ENCODE data around the gene HECTD4. TPM values are rescaled to one million over a fixed set of nuclear protein-coding genes. Genes with fewer than 3 reads are reported as not detected.

The HECTD4 gene
- total RNA-seq, 1 donor from 2014 or later, result 34.7 TPM

DNA sequence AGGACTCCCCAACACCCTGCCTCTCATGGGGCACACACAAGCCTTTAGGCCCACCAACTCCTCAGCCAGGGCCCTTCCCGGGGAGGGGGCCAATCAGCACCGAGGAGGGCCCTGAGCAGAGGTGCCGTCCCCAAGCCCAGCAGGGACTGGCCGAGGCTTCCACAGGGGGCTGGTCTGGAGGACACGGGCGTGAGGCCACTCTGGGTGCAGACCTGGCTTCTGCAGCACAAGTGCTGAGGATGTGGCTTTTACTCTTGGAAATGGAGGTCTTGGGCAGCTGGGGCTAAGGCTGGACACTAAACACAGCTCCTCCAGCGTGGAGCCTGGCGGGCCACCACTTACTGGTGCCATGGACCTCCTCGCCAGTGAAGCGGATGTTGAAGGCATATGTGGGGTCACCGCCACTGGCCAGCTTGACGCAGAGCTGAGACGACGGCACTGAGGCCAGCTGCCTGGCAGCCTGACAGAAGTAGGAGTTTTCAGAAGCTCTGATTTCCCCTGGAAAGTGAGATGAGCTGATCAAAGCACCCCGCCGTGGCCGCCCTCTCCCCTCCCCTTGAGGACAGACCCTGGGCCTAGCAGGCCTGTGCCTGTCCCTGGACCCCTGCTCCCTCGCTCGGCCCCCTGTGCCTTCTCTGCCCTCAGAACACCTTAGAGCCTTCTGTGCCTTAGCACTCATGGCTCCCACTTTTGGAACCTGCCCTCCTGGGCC lies 212.9 kb downstream of the HECTD4 start:
- no peak overlapping the region for H3K27ac Mint-ChIP-seq
- intact Hi-C loops (cut with micrococcal nuclease), result no loop called here
- H3K4me3 Mint-ChIP-seq (ENCODE audit: low read depth), result no peak overlapping the region
- no peak for DNase-seq (ENCODE audit: low spot score)
- H3K4me1 Mint-ChIP-seq (ENCODE audit: low read depth), result no peaks in the 10 kb centered on the region
- H3K9me3 Mint-ChIP-seq, result no peaks in the 10 kb centered on the region
- peaks cover 14% of the 10 kb centered on the region for H3K36me3 Mint-ChIP-seq (ENCODE audit: low read depth)
- H3K27me3 Mint-ChIP-seq (ENCODE audit: low read depth), result no peaks in the 10 kb centered on the region

DNA sequence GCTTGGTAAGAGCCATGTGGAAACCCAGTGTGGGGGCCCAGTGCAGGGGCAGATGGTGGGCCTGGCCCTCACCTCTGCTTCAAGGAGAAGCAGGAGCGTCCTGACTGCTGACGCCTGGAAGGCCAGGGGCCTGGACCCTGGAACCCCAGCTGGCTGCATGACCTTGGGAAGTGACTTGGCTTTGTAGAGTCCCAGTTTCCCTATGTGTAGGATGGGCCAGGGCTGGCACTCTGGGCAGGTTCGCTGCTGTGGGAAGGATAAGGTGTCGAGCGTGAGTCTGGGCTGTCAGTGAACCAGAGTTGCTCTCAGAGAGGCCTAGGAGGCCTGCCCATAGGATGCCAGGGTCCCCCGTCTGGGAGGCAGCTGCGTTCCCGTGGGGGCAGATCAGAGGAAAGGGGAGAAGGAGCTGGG lies 213.7 kb downstream of the HECTD4 start:
- H3K27ac Mint-ChIP-seq, result no peak overlapping the region
- no peak for DNase-seq (ENCODE audit: low spot score)
- H3K36me3 Mint-ChIP-seq (ENCODE audit: low read depth), result peaks cover 14% of the 10 kb centered on the region
- no peaks in the 10 kb centered on the region for H3K4me1 Mint-ChIP-seq (ENCODE audit: low read depth)
- H3K4me3 Mint-ChIP-seq (ENCODE audit: low read depth), result no peak overlapping the region
- H3K9me3 Mint-ChIP-seq, result no peaks in the 10 kb centered on the region
- intact Hi-C loops (cut with micrococcal nuclease), result no loop called here
- H3K27me3 Mint-ChIP-seq (ENCODE audit: low read depth), result no peaks in the 10 kb centered on the region

DNA sequence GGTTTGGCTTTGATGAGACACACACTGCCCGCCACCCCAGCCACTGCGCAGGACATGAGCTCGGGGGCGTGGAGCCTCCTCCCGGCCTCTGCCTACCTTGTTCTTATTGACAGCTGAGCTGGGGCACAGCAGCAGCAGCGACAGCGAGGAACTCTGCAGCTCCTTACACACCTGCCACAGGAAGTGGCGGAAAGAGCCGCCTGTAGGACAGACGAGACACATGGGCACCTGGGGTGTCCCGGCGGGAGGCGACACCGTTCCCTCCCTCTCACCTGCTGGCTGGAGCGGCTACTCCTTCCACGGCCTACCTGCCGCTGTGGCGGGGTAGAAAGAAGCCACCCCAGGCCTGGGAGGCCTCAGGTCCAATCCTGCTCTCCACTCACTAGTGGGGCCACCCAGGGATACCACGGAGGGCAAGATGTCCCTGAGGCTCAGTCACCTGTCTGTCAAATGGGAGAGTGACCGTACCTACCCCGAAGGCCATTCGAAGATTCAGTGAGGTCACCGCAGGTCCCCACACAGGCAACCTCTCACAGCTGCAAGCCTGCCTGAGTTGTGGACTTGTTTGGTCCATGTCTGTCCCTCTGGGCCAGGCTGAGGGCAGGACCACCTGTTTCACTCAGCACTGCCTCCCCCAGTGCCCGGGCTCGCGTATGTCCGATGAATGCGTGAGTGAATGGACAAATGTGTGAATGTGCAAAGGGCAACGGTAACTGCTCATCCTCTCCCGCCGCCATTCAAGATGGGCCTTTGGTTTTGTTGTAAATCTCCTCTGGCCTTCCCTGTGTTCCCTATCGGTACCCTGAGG lies 214.3 kb downstream of the HECTD4 start:
- H3K27me3 Mint-ChIP-seq (ENCODE audit: low read depth), result no peaks in the 10 kb centered on the region
- no peak overlapping the region for H3K27ac Mint-ChIP-seq
- DNase-seq (ENCODE audit: low spot score), result no peak
- peaks cover 17% of the 10 kb centered on the region for H3K36me3 Mint-ChIP-seq (ENCODE audit: low read depth)
- no peak overlapping the region for H3K4me3 Mint-ChIP-seq (ENCODE audit: low read depth)
- H3K4me1 Mint-ChIP-seq (ENCODE audit: low read depth), result no peaks in the 10 kb centered on the region
- H3K9me3 Mint-ChIP-seq, result no peaks in the 10 kb centered on the region
- intact Hi-C loops (cut with micrococcal nuclease), result no loop called here

DNA sequence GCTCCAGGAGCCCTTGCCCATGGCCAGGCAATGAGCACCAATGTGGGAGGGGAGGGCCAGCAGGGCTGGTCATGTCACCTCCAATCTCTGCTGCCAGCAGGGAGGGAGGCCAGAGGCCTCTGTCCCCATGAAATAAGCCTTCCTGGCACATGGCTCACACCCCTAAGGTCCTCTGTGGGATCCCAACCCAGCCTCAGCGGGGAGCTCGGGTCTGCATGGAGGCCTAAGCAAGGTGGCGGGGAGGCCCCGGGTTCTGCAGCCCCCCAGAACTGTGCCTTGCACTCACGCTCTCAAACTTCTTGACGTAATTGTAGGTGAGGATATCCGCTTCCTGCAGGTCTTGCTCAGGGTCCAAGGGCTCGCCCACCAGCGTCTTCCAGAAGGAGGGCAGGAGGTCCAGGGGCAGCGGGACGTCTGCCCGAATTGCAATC lies 215.2 kb downstream of the HECTD4 start:
- intact Hi-C loops (cut with micrococcal nuclease), result no loop called here
- no peak overlapping the region for H3K27ac Mint-ChIP-seq
- no peaks in the 10 kb centered on the region for H3K9me3 Mint-ChIP-seq
- no peaks in the 10 kb centered on the region for H3K4me1 Mint-ChIP-seq (ENCODE audit: low read depth)
- H3K36me3 Mint-ChIP-seq (ENCODE audit: low read depth), result peaks cover 11% of the 10 kb centered on the region
- H3K4me3 Mint-ChIP-seq (ENCODE audit: low read depth), result no peak overlapping the region
- no peak for DNase-seq (ENCODE audit: low spot score)
- H3K27me3 Mint-ChIP-seq (ENCODE audit: low read depth), result no peaks in the 10 kb centered on the region

DNA sequence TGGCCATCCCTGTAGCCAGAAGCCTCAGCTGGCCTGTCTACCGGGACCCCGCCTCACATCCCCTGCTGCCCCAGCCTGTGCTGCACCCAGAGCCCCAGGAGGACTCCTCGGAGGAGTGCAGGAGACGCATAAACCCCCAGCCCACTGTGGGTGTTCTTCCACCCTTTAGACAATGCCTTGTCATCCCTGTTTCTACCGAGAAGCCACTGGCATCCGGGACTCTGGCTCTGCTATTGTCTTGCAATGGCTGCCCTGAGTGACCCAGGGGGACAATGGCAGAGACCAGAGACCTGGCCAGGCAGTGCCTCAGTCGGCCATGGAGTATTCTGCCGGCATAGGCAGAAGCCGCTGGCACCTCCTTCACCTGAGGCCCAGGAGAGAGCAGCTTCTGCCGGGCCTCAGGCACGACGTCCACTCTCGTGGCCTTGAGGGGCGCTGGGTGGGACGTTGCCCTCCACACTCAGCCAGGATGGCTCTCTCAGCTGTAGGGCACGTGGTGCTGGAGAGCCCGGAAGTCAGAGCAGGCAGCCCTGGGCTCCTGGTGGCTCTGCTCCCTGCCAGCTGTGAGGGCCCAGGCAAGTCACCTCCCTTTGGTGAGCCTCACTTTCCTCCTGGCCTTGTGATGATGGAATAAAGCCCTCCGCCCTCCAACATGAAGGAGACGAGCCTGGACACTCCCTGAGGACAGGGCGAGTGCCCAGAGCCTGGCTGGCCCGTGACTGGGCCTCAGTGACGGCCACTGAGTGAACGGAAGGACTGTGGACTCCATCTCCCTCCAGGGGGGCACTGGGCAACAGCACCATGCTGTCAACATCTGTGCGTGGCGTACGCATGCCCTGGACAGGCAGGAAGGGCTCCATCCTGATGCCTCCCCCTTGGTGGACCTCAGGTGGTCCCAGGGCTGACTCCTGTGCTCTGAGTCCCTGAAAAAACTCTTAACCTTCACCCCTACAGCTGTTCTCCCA lies 215.9 kb downstream of the HECTD4 start:
- H3K4me1 Mint-ChIP-seq (ENCODE audit: low read depth), result no peaks in the 10 kb centered on the region
- no peaks in the 10 kb centered on the region for H3K27me3 Mint-ChIP-seq (ENCODE audit: low read depth)
- H3K9me3 Mint-ChIP-seq, result no peaks in the 10 kb centered on the region
- DNase-seq (ENCODE audit: low spot score), result no peak
- peaks cover 11% of the 10 kb centered on the region for H3K36me3 Mint-ChIP-seq (ENCODE audit: low read depth)
- intact Hi-C loops (cut with micrococcal nuclease), result no loop called here
- no peak overlapping the region for H3K4me3 Mint-ChIP-seq (ENCODE audit: low read depth)
- H3K27ac Mint-ChIP-seq, result no peak overlapping the region

DNA sequence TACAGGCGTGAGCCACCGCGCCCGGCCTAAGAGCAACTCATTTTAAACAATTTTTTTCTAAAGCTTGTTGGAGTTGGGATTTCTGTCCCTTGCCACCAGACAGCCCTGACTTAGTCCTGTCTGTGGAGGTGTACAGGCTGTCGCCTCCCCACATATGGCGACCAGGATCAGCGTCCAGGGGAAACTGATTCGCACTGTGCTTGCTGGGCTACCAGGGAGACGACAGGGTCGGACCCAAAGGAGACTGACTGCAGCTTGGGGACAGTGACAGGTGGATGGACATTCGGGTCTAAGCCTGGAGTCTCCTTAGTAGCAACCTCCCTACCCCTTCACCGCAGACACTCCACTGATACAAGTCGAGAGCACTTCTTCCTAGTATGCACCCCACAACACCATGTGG lies 216.6 kb downstream of the HECTD4 start:
- DNase-seq (ENCODE audit: low spot score), result no peak
- Mint-ChIP-seq H3K27me3 (ENCODE audit: low read depth) (no peaks in the 10 kb centered on the region), H3K9me3 (no peaks in the 10 kb centered on the region), H3K4me3 (ENCODE audit: low read depth) (no peak overlapping the region), H3K36me3 (ENCODE audit: low read depth) (peaks cover 15% of the 10 kb centered on the region), H3K4me1 (ENCODE audit: low read depth) (no peaks in the 10 kb centered on the region), H3K27ac (no peak overlapping the region)
- intact Hi-C loops (cut with micrococcal nuclease), result no loop called here

DNA sequence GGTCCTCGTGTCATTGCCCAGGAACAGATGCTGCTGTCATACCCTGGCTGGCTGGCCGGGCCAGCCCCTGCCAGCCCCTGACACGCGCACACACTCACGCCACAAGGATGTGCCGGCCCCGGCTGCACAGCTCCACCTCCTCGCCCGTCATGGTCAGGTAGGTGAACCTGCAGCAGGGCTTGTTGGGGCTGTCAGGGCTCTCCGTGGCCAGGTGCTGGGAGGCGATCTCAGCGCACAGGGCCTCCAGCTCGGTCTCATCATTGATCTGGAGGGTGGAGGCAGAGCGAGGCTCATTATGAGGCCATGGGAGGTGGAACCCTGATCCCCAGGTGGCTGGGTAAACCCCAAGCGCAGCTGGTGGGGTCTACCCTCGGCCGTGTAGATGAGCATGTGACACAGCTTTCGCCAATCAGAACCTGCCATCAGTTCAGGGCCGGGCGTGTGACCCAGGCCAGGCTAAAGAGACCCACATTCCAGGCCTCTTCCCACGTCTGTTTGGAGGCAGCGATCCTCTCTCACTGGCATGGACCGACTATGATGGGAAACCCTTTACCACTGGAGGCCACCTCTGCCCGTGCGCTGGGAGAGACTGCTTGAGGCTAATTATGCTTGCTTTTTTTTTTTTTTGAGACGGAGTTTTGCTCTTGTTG lies 218.1 kb downstream of the HECTD4 start:
- H3K36me3 Mint-ChIP-seq (ENCODE audit: low read depth), result peaks cover 20% of the 10 kb centered on the region
- DNase-seq (ENCODE audit: low spot score), result no peak
- intact Hi-C loops (cut with micrococcal nuclease), result no loop called here
- H3K4me3 Mint-ChIP-seq (ENCODE audit: low read depth), result no peak overlapping the region
- H3K27me3 Mint-ChIP-seq (ENCODE audit: low read depth), result no peaks in the 10 kb centered on the region
- H3K27ac Mint-ChIP-seq, result no peak overlapping the region
- no peaks in the 10 kb centered on the region for H3K9me3 Mint-ChIP-seq
- no peaks in the 10 kb centered on the region for H3K4me1 Mint-ChIP-seq (ENCODE audit: low read depth)

DNA sequence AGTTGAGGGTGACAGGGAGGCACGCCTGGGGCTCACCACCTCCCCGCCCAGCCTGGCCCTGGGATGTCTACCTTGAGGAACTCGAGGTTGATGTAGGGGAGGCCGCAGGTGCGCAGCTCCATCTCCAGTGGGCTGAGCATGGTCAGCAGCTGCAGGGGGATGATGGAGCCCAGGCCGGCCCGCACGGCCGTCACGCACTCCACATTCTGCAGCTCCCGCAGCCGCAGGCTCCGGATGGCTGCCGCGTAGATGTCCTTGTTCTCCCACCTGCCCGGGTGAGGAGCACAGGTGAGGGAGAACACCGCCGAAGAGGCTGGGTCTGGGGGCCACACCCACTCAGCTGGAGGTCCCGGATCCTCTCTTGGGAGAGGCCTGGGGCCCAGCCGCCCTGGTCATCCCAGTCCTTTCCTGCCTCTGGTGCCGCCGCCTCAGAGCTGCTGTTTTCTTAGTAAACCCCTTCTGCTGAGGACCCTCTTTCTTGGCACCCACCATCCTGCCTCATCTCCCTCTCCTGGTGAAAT lies 218.7 kb downstream of the HECTD4 start:
- peaks cover 26% of the 10 kb centered on the region for H3K36me3 Mint-ChIP-seq (ENCODE audit: low read depth)
- DNase-seq (ENCODE audit: low spot score), result no peak
- no peaks in the 10 kb centered on the region for H3K27me3 Mint-ChIP-seq (ENCODE audit: low read depth)

DNA sequence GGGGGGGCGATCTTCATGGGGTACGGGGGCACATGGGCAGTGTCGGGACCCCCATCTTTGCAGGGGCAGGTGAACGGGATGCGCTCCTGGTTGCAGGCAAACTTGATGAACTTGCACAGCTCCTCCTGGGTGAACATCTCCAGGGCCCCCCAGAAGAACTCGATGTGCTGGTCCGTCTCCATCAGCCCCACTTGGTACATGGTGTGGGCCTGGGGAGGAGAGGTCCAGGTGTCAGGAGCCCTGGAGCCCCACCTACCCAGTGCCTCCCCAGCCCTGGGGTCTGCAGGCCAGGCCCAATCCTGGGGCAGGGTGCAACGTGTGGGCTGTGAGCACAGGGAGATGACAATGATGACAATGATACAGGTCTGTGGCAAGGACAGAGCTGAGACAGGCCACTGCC lies 219.2 kb downstream of the HECTD4 start:
- H3K9me3 Mint-ChIP-seq, result peaks cover 4% of the 10 kb centered on the region
- H3K4me1 Mint-ChIP-seq (ENCODE audit: low read depth), result no peaks in the 10 kb centered on the region
- H3K27ac Mint-ChIP-seq, result no peak overlapping the region

More for the DNA sequence above, 218.7 kb downstream of the HECTD4 start:
- no peaks in the 10 kb centered on the region for H3K9me3 Mint-ChIP-seq
- H3K4me1 Mint-ChIP-seq (ENCODE audit: low read depth), result no peaks in the 10 kb centered on the region
- intact Hi-C loops (cut with micrococcal nuclease), result no loop called here
- H3K4me3 Mint-ChIP-seq (ENCODE audit: low read depth), result no peak overlapping the region
- H3K27ac Mint-ChIP-seq, result no peak overlapping the region

DNA sequence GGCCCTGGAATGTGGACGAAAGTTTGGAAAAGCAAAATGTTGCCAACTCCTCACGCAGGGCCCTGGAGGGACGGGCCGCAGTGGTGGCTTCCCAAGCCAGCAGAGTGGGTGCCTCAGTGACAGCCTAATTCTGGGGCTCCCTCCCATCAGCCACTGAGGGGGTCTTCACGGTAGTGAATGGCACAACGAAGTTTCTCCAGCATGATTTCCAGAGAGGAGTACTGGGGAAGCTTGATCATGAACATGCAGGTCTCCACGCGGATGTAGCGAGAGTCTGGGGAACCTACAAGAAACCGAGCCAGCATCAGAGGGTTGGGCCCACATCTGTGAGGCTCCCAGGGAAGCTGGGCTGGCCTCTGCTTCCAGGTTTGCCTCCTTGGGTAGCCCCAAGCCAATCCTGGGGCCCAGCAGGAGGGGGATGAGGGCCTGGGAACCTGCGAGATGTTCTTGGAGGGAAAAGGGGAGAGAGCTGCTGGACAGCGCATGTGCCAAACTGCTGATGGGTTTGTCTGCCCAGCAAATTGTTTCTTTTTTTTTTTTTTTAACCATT lies 219.9 kb downstream of the HECTD4 start:
- H3K36me3 Mint-ChIP-seq (ENCODE audit: low read depth), result peaks cover 38% of the 10 kb centered on the region
- H3K4me3 Mint-ChIP-seq (ENCODE audit: low read depth), result no peak overlapping the region
- no peaks in the 10 kb centered on the region for H3K27me3 Mint-ChIP-seq (ENCODE audit: low read depth)
- DNase-seq (ENCODE audit: low spot score), result no peak
- no peaks in the 10 kb centered on the region for H3K4me1 Mint-ChIP-seq (ENCODE audit: low read depth)
- intact Hi-C loops (cut with micrococcal nuclease), result no loop called here
- H3K27ac Mint-ChIP-seq, result no peak overlapping the region
- peaks cover 9% of the 10 kb centered on the region for H3K9me3 Mint-ChIP-seq

More for the DNA sequence above, 219.2 kb downstream of the HECTD4 start:
- peaks cover 31% of the 10 kb centered on the region for H3K36me3 Mint-ChIP-seq (ENCODE audit: low read depth)
- no peak for DNase-seq (ENCODE audit: low spot score)
- intact Hi-C loops (cut with micrococcal nuclease), result no loop called here
- no peak overlapping the region for H3K4me3 Mint-ChIP-seq (ENCODE audit: low read depth)
- H3K27me3 Mint-ChIP-seq (ENCODE audit: low read depth), result no peaks in the 10 kb centered on the region

DNA sequence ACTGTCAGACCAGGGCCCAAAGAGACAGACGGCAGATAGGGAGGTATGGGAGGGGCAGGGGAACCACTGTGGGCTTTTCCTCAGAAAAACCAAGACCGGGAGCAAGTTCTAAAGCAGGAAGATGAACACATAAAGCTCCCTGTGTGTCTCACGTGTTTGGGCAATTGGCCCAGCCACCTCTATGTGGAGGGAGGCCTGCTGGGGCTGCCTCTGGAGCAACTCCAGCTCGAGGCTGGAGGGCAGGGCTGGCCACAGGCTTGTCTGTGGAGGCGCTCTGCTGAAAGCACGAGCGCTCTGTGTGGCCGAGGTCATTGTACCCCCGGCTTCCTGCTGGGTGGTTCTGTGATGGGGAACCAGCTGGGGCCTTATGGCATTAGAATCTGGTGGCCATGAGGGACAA lies 220.5 kb downstream of the HECTD4 start:
- Mint-ChIP-seq H3K4me3 (ENCODE audit: low read depth) (no peak overlapping the region), H3K36me3 (ENCODE audit: low read depth) (peaks cover 45% of the 10 kb centered on the region), H3K27me3 (ENCODE audit: low read depth) (no peaks in the 10 kb centered on the region), H3K9me3 (peaks cover 9% of the 10 kb centered on the region), H3K27ac (no peak overlapping the region), H3K4me1 (ENCODE audit: low read depth) (no peaks in the 10 kb centered on the region)
- DNase-seq (ENCODE audit: low spot score), result no peak
- intact Hi-C loops (cut with micrococcal nuclease), result no loop called here

DNA sequence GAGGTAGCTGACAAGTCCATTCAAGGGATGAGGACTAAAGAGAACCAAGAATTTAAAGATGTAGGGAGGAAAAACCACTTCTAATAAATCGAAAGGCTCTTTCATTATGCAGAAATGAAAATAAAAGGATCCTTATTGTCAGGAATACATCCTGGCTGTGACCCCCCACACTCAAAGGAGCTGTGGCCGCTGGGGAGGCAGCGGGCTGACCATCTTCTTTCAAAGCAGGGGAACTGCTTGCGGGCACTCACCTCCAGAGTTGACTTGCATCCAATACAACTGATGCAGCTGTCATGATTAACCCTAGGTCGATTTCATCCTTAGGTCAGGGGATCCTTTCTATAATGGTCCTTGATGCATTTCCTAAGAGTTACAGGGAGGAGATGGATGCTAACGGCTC lies 221.6 kb downstream of the HECTD4 start:
- peaks cover 54% of the 10 kb centered on the region for H3K36me3 Mint-ChIP-seq (ENCODE audit: low read depth)
- no peak overlapping the region for H3K27ac Mint-ChIP-seq
- intact Hi-C loops (cut with micrococcal nuclease), result no loop called here
- no peak overlapping the region for H3K4me3 Mint-ChIP-seq (ENCODE audit: low read depth)
- DNase-seq (ENCODE audit: low spot score), result no peak
- H3K9me3 Mint-ChIP-seq, result peaks cover 13% of the 10 kb centered on the region
- H3K27me3 Mint-ChIP-seq (ENCODE audit: low read depth), result no peaks in the 10 kb centered on the region
- H3K4me1 Mint-ChIP-seq (ENCODE audit: low read depth), result no peaks in the 10 kb centered on the region

All from activated T-helper 2 cell treated with anti-CD3 and anti-CD28 coated beads, Interferon-gamma antibody, Interleukin-2, Interleukin-4, amounts not matched to agents 10 μg/mL and 5 μg/mL and 100 μg/mL, durations not matched to agents 14 hours and 24 hours and 36 hours (primary cell).